HK-2 (cell line): ENCODE measurements around the gene CDC25B.

Experiments
- DNase-seq: peaks from one replicate; pipeline ENCODE4 v3.0.0-alpha.2; 2018; ENCODE audit not compliant: unreplicated experiment

CDC25B gene

GRCh38 chr20:3763671-3764601, 32.2 kb upstream of the CDC25B start:
- no peak for DNase-seq

- no peak for DNase-seq
These were observed 31.5 kb upstream of the CDC25B start for GRCh38 chr20:3764659-3765058.

GRCh38 chr20:3765171-3765882, 30.8 kb upstream of the CDC25B start:
- no peak for DNase-seq

- DNase-seq: no peak
These were observed 29.5 kb upstream of the CDC25B start for GRCh38 chr20:3766422-3767109.

GRCh38 chr20:3767110-3767426, 29.0 kb upstream of the CDC25B start:
- DNase-seq: no peak

GRCh38 chr20:3767427-3768341, 28.4 kb upstream of the CDC25B start, which contains the start of gene ADISSP:
Gene ADISSP, minus strand, starts transcription at chr20:3767753. Its CDS starts 7,653 bp downstream, at chr20:3760100.
- DNase-seq: peak; percentile 100

GRCh38 chr20:3768342-3769130, 27.6 kb upstream of the CDC25B start:
- peak; percentile 76 for DNase-seq

- no peak for DNase-seq
These were observed 24.5 kb upstream of the CDC25B start for GRCh38 chr20:3771552-3772058.

- DNase-seq: no peak
These were observed 20.5 kb upstream of the CDC25B start for GRCh38 chr20:3775457-3776108.

- no peak for DNase-seq
These were observed 18.8 kb upstream of the CDC25B start for GRCh38 chr20:3777381-3777715.

- peak; percentile 63 for DNase-seq
These were observed 18.1 kb upstream of the CDC25B start for GRCh38 chr20:3777716-3778629.

GRCh38 chr20:3778976-3779375, 17.1 kb upstream of the CDC25B start:
- no peak for DNase-seq

- DNase-seq: peak; percentile 85
These were observed 14.8 kb upstream of the CDC25B start, which contains the start of gene SPEF1 for GRCh38 chr20:3781153-3781910. Gene SPEF1, minus strand, starts transcription at chr20:3781448. Its CDS starts 161 bp downstream, at chr20:3781287.

- no peak for DNase-seq
These were observed 13.5 kb upstream of the CDC25B start for GRCh38 chr20:3782597-3782996.

GRCh38 chr20:3783068-3783489, 13.0 kb upstream of the CDC25B start:
- no peak for DNase-seq

GRCh38 chr20:3783511-3784195, 12.5 kb upstream of the CDC25B start:
- DNase-seq: no peak

- DNase-seq: no peak
These were observed 11.8 kb upstream of the CDC25B start for GRCh38 chr20:3784216-3784853.
